ENCODE data around the gene TMX4.

The TMX4 gene

GRCh38 chr20:7990385-7990784 lies 29.2 kb downstream of the TMX4 start:
- no peaks in the 10 kb centered on the region for H3K36me3 ChIP-seq (ENCODE audit: control insufficient read depth, insufficient read depth, low read length)
- H3K4me3 ChIP-seq (replicated peaks; ENCODE audit: low read depth, low read length): no peak overlapping the region
- H3K27me3 ChIP-seq (replicated peaks; ENCODE audit: control insufficient read depth, insufficient read depth, low read length): no peaks in the 10 kb centered on the region
- no peak for DNase-seq (ENCODE audit: extremely low read depth, insufficient read length)
- no peak for TF ChIP-seq CTCF (IDR thresholded peaks at IDR 0.05; ENCODE audit: insufficient read depth, low read length, poor library complexity, severe bottlenecking)

GRCh38 chr20:7989379-7989778 lies 30.2 kb downstream of the TMX4 start:
- no peak for TF ChIP-seq CTCF (IDR thresholded peaks at IDR 0.05; ENCODE audit: insufficient read depth, low read length, poor library complexity, severe bottlenecking)
- no peak overlapping the region for H3K4me3 ChIP-seq (replicated peaks; ENCODE audit: low read depth, low read length)
- no peaks in the 10 kb centered on the region for H3K36me3 ChIP-seq (ENCODE audit: control insufficient read depth, insufficient read depth, low read length)
- no peaks in the 10 kb centered on the region for H3K27me3 ChIP-seq (replicated peaks; ENCODE audit: control insufficient read depth, insufficient read depth, low read length)
- DNase-seq (ENCODE audit: extremely low read depth, insufficient read length): no peak

GRCh38 chr20:7985916-7986315 lies 33.6 kb downstream of the TMX4 start:
- DNase-seq (ENCODE audit: extremely low read depth, insufficient read length): no peak
- no peak for TF ChIP-seq CTCF (IDR thresholded peaks at IDR 0.05; ENCODE audit: insufficient read depth, low read length, poor library complexity, severe bottlenecking)
- no peaks in the 10 kb centered on the region for H3K27me3 ChIP-seq (replicated peaks; ENCODE audit: control insufficient read depth, insufficient read depth, low read length)
- no peaks in the 10 kb centered on the region for H3K36me3 ChIP-seq (ENCODE audit: control insufficient read depth, insufficient read depth, low read length)
- H3K4me3 ChIP-seq (replicated peaks; ENCODE audit: low read depth, low read length): no peak overlapping the region

- no peak for TF ChIP-seq CTCF (IDR thresholded peaks at IDR 0.05; ENCODE audit: insufficient read depth, low read length, poor library complexity, severe bottlenecking)
- H3K36me3 ChIP-seq (ENCODE audit: control insufficient read depth, insufficient read depth, low read length): no peaks in the 10 kb centered on the region
- DNase-seq (ENCODE audit: extremely low read depth, insufficient read length): no peak
- no peak overlapping the region for H3K4me3 ChIP-seq (replicated peaks; ENCODE audit: low read depth, low read length)
- no peaks in the 10 kb centered on the region for H3K27me3 ChIP-seq (replicated peaks; ENCODE audit: control insufficient read depth, insufficient read depth, low read length)
Observed at GRCh38 chr20:7984192-7984591, 35.4 kb downstream of the TMX4 start.

GRCh38 chr20:7981374-7981773 lies 38.2 kb downstream of the TMX4 start:
- no peak for DNase-seq (ENCODE audit: extremely low read depth, insufficient read length)
- TF ChIP-seq CTCF (IDR thresholded peaks at IDR 0.05; ENCODE audit: insufficient read depth, low read length, poor library complexity, severe bottlenecking): no peak
- no peaks in the 10 kb centered on the region for H3K36me3 ChIP-seq (ENCODE audit: control insufficient read depth, insufficient read depth, low read length)
- no peaks in the 10 kb centered on the region for H3K27me3 ChIP-seq (replicated peaks; ENCODE audit: control insufficient read depth, insufficient read depth, low read length)
- H3K4me3 ChIP-seq (replicated peaks; ENCODE audit: low read depth, low read length): no peak overlapping the region

- DNase-seq (ENCODE audit: extremely low read depth, insufficient read length): no peak
- Histone ChIP-seq H3K36me3 (ENCODE audit: control insufficient read depth, insufficient read depth, low read length) (no peaks in the 10 kb centered on the region), H3K27me3 (replicated peaks; ENCODE audit: control insufficient read depth, insufficient read depth, low read length) (no peaks in the 10 kb centered on the region), H3K4me3 (replicated peaks; ENCODE audit: low read depth, low read length) (no peak overlapping the region)
- TF ChIP-seq CTCF (IDR thresholded peaks at IDR 0.05; ENCODE audit: insufficient read depth, low read length, poor library complexity, severe bottlenecking): peak; percentile 54
Observed at GRCh38 chr20:7980332-7981046, 39.1 kb downstream of the TMX4 start.

Data from GM06990 (cell line).